Loucy (cell line): ENCODE measurements around the gene LINGO3.

Experiments used
- EZH2phosphoT487 ChIP-seq: fragments of 200-600 bp; IDR thresholded peaks from 2 replicates; pipeline ENCODE4 v1.6.1; 2018; ENCODE audit warnings: antibody characterized with exemption, mild to moderate bottlenecking, moderate library complexity, borderline replicate concordance
- TF ChIP-seq, protein P1 (sequence below): fragments of 200-600 bp; sonication (generic); conservative IDR thresholded peaks from 2 replicates; pipeline ENCODE4 v1.5.1; 2014; ENCODE audit warnings: mild to moderate bottlenecking, antibody characterized with exemption, low read length

DNA sequence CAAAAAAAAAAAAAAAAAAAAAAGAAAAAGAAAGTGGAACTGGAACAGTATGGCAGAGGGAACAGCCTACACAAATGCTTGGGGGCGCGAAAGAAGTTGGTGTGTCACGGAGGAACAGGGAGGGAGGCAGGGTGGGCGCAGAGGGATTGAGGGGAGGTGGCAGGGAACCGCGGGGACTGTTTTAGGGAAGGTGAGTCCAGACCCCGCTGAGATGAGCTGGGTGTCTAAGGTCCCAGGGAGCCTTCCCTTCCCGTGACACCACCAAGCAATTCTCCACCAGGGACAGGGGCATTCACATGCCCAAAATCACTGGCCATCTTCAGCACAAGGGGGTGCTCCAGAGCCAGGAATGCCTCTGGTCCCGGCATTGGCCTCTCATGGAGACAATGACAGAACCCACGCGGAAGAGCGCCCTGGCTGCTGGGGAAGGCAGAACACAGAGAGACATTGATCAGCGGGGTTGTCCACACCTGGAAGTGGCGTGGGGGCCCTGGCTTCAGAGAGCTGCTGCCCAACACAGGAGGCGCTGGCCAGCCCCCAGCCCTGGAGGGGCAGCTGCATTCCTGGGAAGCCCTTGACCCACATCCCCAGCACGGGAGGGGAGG lies 32.9 kb downstream of the LINGO3 start:
- TF ChIP-seq, protein P1, sequence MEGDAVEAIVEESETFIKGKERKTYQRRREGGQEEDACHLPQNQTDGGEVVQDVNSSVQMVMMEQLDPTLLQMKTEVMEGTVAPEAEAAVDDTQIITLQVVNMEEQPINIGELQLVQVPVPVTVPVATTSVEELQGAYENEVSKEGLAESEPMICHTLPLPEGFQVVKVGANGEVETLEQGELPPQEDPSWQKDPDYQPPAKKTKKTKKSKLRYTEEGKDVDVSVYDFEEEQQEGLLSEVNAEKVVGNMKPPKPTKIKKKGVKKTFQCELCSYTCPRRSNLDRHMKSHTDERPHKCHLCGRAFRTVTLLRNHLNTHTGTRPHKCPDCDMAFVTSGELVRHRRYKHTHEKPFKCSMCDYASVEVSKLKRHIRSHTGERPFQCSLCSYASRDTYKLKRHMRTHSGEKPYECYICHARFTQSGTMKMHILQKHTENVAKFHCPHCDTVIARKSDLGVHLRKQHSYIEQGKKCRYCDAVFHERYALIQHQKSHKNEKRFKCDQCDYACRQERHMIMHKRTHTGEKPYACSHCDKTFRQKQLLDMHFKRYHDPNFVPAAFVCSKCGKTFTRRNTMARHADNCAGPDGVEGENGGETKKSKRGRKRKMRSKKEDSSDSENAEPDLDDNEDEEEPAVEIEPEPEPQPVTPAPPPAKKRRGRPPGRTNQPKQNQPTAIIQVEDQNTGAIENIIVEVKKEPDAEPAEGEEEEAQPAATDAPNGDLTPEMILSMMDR: peak; percentile 69
- TF ChIP-seq EZH2phosphoT487: no peak
